NCI-H2227 treated with DMSO at 0.1 percent for 48 hours (cell line): ENCODE results near the gene LHFPL4.
"Not testable (repeated sequence)": the region's sequence is repeated elsewhere in the genome, so short reads cannot be mapped to it uniquely, and the experiment has no call there.

Experiments
- DNase-seq: peaks from one replicate; lab custom pipeline; 2025; lab: John Stamatoyannopoulos, UW

The LHFPL4 gene

DNA sequence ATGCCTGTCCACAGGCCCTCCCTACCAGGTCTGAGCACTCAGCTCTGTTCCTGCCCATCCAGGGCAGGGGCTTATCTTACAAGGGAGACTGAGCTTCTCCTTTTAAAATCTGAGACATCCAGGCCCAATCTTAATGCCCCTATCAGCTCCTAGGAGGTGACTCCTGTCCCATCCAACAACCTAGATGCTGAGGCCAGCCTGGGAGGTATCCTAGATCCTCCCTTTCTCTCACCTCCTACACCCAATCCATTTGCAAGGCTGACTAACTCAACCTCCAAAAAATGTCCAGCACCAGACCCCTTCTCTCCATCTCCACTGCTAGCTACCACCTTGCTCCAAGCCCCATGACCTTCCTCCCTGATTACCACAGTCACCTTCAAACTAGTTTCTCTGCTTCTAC is 17.4 kb downstream of the LHFPL4 start:
- no peak for DNase-seq

DNA sequence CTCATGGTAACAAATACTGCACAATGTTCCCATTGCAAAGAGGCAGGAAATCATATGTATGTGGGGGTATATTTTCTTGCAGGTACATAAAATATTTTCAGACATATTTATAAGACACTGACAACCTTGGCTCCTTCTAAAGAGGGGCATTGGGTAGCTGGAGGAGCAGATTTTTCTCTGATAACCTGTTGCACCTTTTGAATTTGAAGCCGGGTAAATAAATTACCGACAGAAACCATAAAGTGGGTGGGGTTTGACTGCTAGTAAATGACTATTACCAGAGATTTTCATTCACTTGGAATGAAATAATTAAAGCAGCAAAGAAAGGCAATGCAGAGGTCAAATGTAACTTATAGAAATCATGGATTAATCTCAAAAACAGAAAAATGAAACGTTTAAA is 19.2 kb downstream of the LHFPL4 start:
- no peak for DNase-seq

DNA sequence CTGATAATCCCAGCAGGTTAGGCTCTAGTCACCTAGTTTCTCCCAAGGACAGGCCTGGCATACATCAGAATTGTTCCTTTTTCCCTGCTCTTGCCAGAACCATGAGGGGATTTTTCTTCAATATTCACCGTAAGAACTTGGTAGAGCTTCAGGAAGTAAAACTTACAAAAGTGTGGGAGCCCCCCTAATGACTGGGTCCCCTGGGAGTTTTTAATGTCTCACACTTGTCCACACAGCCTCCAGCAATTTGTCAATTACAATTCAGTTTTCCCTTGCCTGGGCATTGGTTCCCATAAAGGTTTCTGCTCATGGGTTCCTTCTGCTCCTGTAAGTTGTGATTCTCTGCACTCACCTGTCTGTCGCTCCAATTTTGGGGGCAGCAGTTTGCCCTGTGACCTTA is 28.5 kb downstream of the LHFPL4 start:
- DNase-seq: no peak

DNA sequence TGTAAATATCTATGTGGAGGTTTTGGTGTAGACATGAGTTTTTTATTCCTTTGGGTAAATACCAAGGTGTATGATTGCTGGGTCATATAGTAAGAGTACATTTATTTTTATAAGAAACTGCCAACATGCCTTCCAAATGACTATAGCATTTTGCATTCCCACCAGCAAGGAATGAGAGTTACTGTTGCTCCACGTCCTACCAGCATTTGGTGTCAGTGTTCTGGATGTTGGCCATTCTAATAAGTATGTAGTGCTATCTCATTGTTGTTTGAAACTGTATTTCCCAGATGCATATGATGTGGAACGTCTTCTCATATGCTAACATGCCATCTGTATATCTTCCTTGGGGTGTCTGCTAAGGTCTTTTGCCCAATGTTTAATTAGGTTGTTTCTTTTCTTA is 38.7 kb downstream of the LHFPL4 start:
- no peak for DNase-seq

DNA sequence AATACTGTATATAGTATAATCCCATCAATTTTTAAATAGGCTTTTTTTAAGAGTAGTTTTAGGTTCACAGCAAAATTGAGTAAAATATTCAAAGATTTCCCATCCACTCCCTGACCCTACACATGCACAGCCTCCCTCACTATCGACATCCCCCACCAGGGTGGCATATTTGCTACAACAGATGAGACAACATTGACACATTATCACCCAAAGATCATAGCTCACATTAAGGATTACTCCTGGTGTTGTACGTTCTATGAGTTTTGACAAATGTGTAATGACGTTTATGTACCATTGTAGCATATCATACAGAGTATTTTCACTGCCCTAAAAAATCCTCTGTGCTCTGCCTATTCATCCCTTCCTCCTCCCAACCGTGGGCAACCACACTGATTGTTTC is 39.3 kb downstream of the LHFPL4 start:
- DNase-seq: no peak

DNA sequence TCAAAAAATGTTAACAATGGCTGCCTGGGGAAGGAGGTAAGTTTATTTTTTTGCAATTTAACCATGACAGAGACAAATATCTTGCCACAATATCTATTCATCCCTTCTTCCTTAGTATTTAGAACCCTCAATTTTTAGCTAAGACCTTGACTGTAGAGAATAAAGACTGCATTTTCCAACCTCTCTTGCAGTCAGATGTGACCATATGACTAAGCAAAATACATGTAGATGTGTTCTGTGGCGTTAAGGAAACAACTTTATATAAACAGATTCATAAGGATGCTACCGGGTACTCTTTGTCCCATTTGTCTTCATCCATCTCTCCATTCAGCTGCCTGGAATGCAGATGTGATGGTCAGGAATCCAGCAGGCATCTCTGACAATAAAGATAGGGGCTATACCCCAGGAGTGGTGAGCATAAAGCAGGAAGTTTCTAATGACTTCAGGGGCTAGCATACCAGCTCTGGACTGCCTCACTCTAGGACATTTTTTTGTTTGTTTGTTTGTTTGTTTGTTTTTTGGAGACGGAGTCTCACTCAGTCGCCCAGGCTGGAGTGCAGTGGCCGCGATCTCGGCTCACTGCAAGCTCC is 41.1 kb downstream of the LHFPL4 start:
- DNase-seq: no peak

DNA sequence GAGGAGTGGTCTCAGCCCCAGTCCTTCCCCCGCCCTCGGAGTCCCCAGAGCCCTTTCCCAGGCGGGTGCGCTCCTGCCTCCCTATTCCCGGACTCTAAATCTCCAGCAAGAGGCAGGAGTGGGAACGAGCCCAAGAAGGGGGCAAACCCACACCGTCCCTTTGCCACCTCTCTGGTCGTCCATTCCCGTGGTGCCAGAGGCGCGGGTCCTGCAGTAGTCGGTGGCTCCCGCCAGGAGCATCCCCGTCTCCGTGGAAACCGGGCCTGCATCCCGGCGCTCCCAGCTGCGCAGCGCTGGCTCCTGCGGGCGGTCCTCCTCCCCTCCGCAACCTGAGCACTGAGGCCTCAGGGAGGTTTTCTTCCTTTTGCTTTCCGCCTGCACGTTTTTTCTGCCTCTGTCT is 44.8 kb downstream of the LHFPL4 start:
- no peak for DNase-seq

DNA sequence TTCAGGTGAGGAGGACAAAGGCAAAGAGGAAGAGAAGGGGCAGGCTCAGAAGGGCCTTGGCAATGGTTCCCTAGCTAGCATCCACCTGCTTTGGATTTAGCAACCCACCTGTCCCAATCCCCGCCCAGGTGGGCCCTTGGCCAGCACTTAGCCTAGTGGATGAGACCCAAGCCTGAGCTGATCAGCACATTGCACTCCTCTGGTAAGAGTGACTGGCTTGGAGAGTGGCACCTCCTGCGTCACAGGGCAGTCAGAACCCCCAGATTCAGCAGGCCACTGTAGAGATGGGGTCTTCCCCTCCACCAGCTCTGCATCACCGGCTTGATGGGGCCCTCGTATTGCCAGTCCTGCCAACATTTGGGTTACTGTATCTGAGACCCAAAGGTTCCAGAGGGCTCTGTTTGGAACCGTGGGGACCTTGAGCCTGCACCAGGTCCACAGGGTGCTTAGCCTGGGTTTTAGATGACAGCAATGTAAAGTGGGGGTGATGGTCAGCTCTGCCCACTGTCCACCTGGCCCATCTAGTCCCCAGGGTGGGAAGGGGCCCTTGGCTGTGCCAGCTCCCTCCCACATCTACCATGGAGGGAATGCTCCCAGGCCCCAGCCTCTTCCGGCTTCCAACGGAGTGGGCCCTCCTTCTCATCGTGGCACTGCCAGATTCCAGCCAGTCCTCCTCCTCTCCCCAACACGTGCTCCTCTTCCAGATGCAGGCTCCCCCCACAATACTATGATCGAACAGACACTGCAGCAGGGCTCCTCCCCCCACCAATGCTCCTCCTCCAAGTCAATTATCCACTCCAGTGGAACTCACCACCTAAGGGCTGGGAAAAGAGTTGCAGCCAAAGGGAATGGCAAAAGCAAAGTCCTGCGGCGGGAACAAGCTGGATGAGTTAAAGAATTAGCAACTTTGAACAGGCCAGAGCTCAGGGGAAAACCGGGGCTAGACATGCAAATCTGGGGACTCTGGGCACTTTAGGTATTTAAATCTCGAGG is 45.7 kb downstream of the LHFPL4 start:
- DNase-seq: no peak

DNA sequence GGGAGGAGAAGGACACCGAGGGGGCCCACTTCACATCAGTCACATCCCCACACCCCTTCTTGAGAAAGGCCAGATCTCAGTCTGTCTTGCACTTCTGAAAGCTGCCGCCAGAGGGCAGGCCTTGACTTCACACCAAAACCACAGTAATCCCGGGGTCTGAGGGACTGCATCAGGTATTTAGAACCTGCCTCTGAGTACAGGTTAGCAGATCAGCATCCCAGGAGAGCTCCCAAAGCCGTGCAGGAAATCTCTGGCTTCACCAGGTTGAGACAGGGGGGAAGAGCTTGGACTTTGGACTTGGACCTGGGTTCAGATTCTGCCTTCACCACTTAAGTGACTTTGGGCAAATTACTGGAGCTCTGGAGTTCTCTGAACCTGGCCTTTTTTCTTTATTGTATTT is 50.3 kb downstream of the LHFPL4 start:
- DNase-seq: peak; percentile 45

DNA sequence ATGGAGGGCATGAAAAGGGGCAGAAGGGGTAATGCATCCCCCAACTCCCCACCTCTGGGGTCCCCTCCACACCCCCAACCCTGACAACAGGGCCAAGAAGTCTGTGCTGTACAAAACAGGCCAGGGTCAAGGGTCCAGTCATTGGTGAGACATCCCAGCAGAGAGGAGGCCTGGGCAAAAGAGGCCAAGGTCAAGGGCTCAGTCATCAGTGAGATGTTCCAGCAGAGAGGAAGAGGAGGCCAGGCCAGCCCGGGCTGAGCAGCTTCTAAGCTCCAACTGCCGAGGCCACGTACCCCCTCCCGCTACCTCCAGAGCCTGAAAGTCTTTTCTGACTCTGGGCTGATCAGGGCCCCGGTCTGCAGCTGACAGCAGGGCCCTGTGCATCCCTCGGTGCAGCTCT is 52.4 kb downstream of the LHFPL4 start:
- no peak for DNase-seq

DNA sequence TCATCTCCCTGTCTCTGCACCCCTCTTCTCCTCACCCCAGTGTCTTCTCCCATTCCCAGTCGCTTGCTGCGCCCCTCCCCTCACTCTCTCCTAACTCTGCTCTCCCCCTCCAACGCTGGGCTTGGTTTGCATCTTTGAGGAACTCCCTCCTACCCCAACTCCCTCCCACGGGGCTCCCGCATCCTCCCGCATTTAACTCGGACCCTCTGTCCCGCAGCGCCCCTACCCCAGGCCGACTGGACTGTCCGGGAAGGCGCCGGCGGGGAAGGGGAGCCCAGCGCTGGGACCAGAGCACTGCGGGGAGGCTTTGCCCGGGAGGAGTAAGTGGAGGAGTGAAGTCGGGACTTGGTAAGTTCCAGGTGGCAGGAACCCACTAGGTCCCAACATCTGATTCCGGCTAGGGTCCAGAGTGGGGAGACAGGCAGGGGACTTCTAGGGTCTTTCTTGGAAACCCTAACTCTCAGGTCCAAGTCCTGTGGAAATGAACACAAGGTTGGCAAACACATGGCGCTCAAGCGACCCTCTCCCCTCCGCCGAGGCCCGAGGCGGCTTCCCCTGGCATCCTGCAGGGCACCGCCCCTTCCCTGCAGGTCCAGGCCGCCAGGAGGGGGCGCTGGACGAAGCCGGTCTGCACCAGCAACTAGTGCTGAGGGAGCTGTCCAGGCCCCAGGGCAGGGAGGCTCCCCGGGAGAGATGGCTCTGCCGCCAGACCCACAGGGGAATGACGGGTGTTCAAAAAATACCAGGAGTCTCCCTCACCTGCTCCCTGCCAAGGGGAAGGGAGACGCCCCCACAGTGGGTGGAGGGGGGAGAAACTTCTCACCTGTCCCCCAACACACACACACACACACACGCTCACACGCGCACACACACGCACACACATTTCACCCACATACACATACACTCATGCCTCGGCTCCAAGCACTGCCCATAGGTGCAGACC is 53.2 kb downstream of the LHFPL4 start:
- peak; percentile 48 for DNase-seq

DNA sequence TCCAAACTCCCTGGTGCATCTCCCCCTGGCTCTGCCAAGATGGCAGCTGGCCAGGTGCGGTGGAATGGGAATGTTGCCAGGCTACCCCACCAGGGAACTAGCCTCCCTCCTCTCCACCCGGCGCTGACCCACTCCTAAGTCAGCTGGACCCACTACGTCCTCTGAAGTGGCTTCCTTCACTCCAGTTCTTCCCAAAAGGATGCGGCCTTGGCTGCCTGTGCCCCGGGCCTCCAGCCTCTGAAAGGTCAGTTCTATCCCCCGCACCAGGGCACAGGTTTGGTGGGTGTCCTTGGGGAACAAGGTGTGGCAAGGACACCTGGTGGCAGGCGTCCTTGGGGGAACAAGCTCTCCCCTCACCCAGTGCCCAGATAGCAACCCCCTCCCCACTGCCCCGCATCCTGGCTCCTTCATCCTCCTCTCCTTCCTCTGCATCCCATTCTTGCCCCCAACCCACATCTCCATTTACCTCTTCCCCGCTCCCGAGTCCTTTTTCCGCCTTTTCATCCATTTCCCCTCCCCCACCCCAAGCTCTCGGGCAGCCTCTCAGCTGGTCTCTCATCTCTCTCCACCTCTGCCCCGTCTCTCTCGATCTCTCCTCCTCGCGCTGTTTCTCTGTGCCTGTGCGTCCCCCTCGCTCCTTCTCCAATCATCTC is 54.0 kb downstream of the LHFPL4 start:
- peak; percentile 9 for DNase-seq

DNA sequence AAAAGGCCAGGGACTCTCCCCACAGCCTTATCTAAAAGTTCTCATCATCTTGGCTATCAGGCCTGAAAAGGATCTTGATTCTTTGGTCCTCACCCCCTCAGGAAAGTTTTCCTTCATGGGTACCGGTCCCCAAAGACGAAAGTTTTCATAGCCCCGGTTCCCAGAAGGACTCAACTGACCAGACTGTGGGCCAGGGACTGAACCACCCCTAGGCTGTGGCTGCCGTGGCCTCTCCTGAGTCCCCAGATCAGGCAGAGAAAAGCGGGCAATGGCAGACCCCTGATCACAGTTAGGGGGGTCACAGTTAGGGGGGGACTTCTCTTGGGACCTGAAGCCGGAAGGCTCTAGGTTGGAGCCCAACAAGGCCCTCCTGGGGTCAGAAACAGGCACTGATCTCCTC is 54.8 kb downstream of the LHFPL4 start:
- DNase-seq: no peak

DNA sequence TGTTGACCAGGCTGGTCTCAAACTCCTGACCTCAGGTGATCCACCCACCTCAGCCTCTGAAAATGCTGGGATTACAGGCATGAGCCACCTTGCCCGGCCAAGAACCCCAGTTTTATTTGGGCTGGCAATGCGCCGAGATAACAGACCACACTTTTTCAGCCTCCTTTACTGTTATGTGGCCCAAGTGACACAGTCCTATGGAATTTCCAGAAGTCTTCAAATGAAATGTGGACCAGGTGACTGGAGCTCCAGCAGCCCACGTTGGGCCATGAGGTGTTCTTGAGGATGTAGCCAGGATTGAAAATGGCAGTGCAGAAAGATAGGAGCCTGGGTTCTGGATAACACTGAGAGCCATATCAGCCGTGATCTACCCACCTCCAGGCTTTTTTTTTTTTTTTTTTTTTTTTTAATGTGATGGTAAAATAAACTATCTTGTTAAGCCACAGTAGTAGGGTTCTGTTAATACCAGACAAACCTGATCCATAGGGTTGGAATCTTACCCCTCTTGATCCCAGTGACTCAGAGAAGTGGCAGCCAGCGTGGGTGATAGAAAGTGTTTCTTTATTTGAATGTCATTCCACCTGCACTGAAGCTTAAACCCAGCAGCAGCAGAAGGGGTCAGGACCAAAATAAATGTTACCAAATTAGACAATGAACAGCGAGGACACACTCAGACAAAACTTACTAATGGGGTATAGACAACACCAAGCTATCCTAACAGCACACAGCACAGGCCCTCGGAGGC is 55.6 kb downstream of the LHFPL4 start:
- no peak for DNase-seq

DNA sequence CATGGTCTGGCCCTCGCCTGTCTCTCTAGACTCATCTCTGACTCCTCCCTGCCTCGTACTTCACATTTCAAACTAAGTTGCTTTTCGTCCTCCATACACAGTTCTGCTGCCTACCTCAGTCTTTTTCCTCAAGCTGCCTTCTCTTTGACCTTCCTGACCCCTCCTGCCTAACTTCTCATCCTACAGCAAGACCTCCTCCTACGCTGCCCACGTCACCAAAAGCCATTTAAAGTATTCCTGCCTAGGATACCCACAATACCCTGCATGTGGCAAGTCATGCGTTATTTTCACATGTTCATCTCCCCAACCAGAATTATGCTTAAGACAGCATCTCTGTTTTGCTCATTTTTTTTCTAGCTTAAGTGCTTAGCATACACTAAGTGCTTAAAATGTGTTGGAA is 56.7 kb downstream of the LHFPL4 start:
- DNase-seq: no peak

DNA sequence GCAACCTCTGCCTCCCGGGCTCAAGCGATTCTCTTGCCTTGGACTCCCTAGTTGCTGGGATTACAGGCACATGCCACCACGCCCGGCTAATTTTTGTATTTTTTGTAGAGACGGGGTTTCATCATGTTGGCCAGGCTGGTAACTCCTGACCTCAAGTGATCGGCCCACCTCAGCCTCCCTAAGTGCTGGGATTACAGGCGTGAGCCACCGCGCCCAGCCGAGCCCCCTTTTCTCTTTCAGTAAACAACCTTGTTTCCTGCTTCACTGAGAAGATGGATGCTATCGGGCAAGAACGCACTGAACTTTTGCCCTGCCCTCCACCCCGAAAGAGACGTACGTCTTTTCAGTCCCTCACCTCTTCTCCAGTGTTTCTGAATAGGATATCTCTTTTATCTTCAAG is 59.6 kb downstream of the LHFPL4 start:
- not testable (repeated sequence) for DNase-seq

DNA sequence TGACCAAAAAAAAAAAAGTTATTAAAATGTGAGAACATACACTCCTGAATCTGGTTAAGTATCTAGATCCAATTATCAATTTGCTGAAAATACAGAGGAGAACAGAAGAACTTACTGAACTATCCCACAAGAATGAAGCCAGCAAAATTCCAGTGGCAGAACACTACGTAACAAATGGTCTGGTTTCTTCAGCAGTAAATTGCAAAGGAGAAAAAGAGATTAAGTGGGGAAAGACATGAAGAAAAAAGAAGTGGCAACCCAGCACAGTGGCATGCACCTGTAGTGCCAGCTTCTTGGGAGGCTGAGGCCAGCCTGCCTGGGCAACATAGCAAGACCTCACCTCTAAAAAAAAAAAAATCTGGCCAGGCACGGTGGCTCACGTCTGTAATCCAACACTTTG is 62.1 kb downstream of the LHFPL4 start:
- no peak for DNase-seq

DNA sequence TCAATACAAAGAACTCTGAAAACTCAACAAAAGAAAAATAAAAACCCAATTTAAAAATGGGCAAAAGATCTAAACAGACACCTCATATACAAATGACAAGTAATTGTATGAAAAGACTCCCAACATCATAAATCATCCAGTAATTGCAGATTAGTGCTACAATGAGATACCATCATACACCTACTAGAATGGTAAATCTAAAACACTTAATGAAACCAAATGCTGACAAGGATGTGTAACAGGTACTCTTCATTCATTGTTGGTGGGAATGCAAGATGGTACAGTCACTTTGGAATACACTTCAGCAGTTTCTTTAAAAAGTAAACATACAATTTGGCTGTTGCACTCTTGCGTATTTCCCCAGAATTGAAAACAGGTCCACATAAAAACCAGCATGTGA is 68.4 kb downstream of the LHFPL4 start:
- no peak for DNase-seq

DNA sequence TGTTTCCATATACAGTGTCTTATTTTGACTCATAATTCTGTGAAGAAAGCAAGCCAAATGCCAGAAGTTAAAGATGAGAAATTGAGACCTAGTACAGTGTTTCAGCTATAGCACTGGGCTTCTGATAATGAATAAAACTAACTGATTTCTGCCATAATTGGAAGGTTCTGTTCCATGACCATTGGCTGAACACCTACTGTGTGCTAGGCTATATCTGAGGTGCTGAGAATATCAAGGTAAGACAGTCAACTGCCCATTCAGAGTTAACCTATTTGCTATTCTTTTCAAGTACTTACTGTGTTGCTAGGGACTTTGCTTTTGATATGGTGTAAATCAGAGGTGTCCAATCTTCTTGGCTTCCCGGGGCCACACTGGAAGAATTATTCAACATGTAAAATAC is 73.4 kb downstream of the LHFPL4 start:
- no peak for DNase-seq

DNA sequence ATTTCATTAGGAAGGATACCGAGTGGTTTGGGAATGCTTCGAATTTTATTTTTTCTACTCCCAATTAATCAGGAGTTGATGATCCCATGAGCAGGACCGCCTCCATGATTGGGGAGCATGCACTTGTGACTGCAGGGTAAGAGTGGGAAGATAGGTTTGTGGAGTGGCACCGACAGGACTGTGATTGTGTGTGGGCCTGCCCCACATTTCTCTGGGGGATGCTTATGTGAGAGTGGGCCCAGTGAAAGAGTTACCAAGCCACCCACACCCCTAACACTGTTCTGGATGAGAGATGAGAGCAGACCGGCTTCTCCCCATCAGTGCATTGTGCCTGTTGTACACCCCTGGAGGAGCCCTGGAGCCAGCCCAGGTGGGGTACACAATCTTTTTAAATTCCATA is 76.7 kb downstream of the LHFPL4 start:
- no peak for DNase-seq

DNA sequence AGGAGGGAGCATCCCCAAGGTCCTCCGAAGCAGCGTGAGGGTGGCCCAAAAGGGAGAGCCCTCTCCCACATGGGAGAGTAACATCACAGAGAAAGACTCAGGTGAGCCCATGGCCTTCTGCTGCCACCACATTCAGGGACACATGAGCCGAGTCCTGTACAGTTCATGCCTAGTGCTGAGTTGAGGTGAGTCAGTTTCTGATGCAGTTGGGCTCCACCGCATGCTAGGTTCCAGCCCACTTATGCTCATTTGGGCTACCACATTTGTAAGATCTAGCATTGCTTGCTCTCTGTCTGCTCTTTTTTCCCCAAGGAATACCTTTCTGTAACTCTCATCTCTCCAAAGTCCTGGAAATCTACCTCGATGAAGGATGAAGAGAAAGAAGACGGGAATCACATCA is 79.1 kb downstream of the LHFPL4 start:
- DNase-seq: no peak
